ENCODE measurements around the gene SH3BGRL2. TPM values are rescaled to one million over a fixed set of nuclear protein-coding genes. Genes with fewer than 3 reads are reported as not detected.

Gene SH3BGRL2
- total and polyA plus RNA-seq, 2 of the 8 experiments (the other 6 are each of a cell fraction or from before 2014, with no cell fraction given), result 6.0 to 20.3 TPM

DNA sequence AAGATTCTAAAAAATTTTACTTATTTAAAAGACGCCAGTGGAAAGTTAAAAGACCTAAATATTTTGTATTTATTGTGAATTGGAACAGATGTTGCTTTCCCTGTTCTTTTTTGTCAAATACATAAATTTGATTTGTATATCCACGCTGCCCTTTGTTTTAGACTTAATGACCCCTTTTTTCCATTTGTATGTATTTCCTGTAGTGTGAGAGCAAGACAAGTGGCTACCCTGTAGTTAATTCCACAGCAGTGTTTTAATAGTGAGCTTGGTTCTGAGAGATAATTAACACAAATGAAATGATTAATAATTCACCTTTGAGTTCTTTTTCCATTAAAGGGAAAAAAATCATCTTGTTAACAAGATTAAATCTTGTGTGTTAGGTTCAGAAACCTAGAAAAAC, 16.6 kb downstream of the SH3BGRL2 start:
- H3K9me3 ChIP-seq (ENCODE audit: insufficient read depth in 2 of 2, low read depth in 1 of 2, low read length in 1 of 2), result no peaks in the 10 kb centered on the region
- H4K91ac ChIP-seq (replicated peaks; ENCODE audit: insufficient read length, low read length), result no peak overlapping the region
- no peak overlapping the region for H2BK5ac ChIP-seq (ENCODE audit: low read depth, low read length)
- no peak overlapping the region for H2BK15ac ChIP-seq (ENCODE audit: low read length)
- peaks cover 0 to 3% (median 2%) of the 10 kb centered on the region in 4 experiments; a peak in 2 of 7 replicates for H3K4me1 ChIP-seq (replicated peaks in 1 of 4; ENCODE audit: control insufficient read depth in 3 of 4, insufficient read depth in 4 of 4, low read length in 3 of 4)
- DNase-seq (ENCODE audit: low read depth in 1 of 2, low spot score in 2 of 2), result no peak
- no peak overlapping the region for H2AK5ac ChIP-seq (ENCODE audit: low read depth, low read length)
- no peaks in the 10 kb centered on the region for H3K79me1 ChIP-seq (ENCODE audit: low read depth, low read length)
- no peaks in the 10 kb centered on the region for H3K27me3 ChIP-seq (replicated peaks in 1 of 4; ENCODE audit: control insufficient read depth in 3 of 4, extremely low read depth in 1 of 4, insufficient read depth in 3 of 4, low read length in 3 of 4)
- CTCF ChIA-PET (ENCODE audit: partially characterized antibody), result interaction anchor here (1.2 to 2.2 kb wide), 4 partner anchors 9 to 66 kb away, joined by 3 to 6 read pairs (median 4); no protein-coding TSS in a partner anchor
- H3K27ac ChIP-seq (ENCODE audit: low read depth, low read length), result no peak overlapping the region
- H3K36me3 ChIP-seq (ENCODE audit: control insufficient read depth in 2 of 4, insufficient read depth in 4 of 4, low read length in 3 of 4), result no peaks in the 10 kb centered on the region; a peak in 1 of 8 replicates
- FAIRE-seq, result no peak
- H2AFZ ChIP-seq (ENCODE audit: low read length), result no peak overlapping the region
- no peak overlapping the region for H4K8ac ChIP-seq (ENCODE audit: extremely low read depth, insufficient read depth, low read length)
- no peak overlapping the region for H3K4me3 ChIP-seq (ENCODE audit: extremely low read depth in 1 of 4, insufficient read depth in 2 of 4, low read depth in 3 of 4, low read length in 4 of 4)
- H2BK20ac ChIP-seq (ENCODE audit: low read length), result no peak overlapping the region
- H3K79me2 ChIP-seq (ENCODE audit: control insufficient read depth in 1 of 2, insufficient read depth in 2 of 2, low read length in 2 of 2), result peaks cover 0 to 7% of the 10 kb centered on the region in 2 experiments; a peak in 2 of 4 replicates
- H3K9ac ChIP-seq (replicated peaks in 1 of 4; ENCODE audit: extremely low read depth in 1 of 4, low read depth in 3 of 4, low read length in 3 of 4), result no peak overlapping the region
- H3K56ac ChIP-seq (replicated peaks; ENCODE audit: insufficient read length, low read depth, low read length), result no peak overlapping the region
- TF ChIP-seq MAFK (IDR thresholded peaks at IDR 0.05; ENCODE audit: low read depth, low read length) (no peak), EP300 (IDR thresholded peaks at IDR 0.05; ENCODE audit: borderline replicate concordance in 1 of 2, low read depth in 2 of 2, low read length in 2 of 2) (no peak), RNF2 (IDR thresholded peaks at IDR 0.05; ENCODE audit: borderline replicate concordance, low read depth, low read length, missing control alignments, poor library complexity, severe bottlenecking) (no peak), KDM1A (IDR thresholded peaks at IDR 0.05; ENCODE audit: borderline replicate concordance, low read length) (no peak), BRCA1 (IDR thresholded peaks at IDR 0.05; ENCODE audit: low read depth, low read length) (no peak), SIRT6 (IDR thresholded peaks at IDR 0.05; ENCODE audit: low read length) (no peak)
- TF ChIP-seq, protein P1, sequence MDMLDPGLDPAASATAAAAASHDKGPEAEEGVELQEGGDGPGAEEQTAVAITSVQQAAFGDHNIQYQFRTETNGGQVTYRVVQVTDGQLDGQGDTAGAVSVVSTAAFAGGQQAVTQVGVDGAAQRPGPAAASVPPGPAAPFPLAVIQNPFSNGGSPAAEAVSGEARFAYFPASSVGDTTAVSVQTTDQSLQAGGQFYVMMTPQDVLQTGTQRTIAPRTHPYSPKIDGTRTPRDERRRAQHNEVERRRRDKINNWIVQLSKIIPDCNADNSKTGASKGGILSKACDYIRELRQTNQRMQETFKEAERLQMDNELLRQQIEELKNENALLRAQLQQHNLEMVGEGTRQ (IDR thresholded peaks at IDR 0.05; ENCODE audit: low read length), result no peak
- no peak overlapping the region for H3K4ac ChIP-seq (replicated peaks; ENCODE audit: insufficient read length, low read depth, low read length)
- H3K14ac ChIP-seq (ENCODE audit: insufficient read length), result no peak overlapping the region
- no peak overlapping the region for H3K18ac ChIP-seq (ENCODE audit: extremely low read depth, low read length)
- no peak overlapping the region for H4K5ac ChIP-seq (ENCODE audit: insufficient read length, low read depth, low read length)
- H3K23ac ChIP-seq (ENCODE audit: insufficient read length), result no peak overlapping the region
- no peak overlapping the region for H3K4me2 ChIP-seq (ENCODE audit: insufficient read depth in 1 of 2, low read depth in 2 of 2, low read length in 2 of 2)
- H2BK12ac ChIP-seq (ENCODE audit: low read depth, low read length), result no peak overlapping the region
- no peaks in the 10 kb centered on the region; the same call in 1 of the 2 replicates for H3K23me2 ChIP-seq (ENCODE audit: low read depth, low read length)
- POLR2A ChIA-PET (ENCODE audit: partially characterized antibody), result interaction anchor here (1.5 to 2.3 kb wide), 2 partner anchors 8 to 16 kb away, joined by 3 to 13 read pairs; partner anchors contain the start of gene SH3BGRL2
- WGBS, 2 experiments (ENCODE audit: extremely low coverage in 1 of 2, insufficient coverage in 1 of 2, insufficient read length in 1 of 2, insufficient replicate concordance in 2 of 2, low coverage in 1 of 2, low lambda C conversion rate in 2 of 2, missing lambda C conversion rate in 1 of 2), result 59% methylated on average over 2 of the region's 2 CpGs; no CpG with 5 or more reads in 1 of the 2 experiments
- H4K20me1 ChIP-seq (replicated peaks in 1 of 2; ENCODE audit: control insufficient read depth in 1 of 2, insufficient read depth in 2 of 2, low read length in 2 of 2), result no peaks in the 10 kb centered on the region
- H2BK120ac ChIP-seq (replicated peaks; ENCODE audit: low read depth, low read length), result no peak overlapping the region

Data from H1 (cell line).